Retinal pigment epithelial cell (primary cell): ENCODE results near the gene SMG5.

Experiments used
- DNase-seq: peaks from one replicate; pipeline ENCODE4 v3.0.0-alpha.2; 2010; ENCODE audit warnings: low read depth
- H3K4me3 ChIP-seq: 2 replicates; pipeline ENCODE4 v1.5.1; 2011; ENCODE audit warnings: mild to moderate bottlenecking, low read length, control low read depth, moderate library complexity
- TF ChIP-seq, protein P1 (sequence below): conservative IDR thresholded peaks from 2 replicates; pipeline ENCODE4 v1.5.1; 2011; ENCODE audit warnings: low read depth, low read length, control low read depth, inconsistent platforms

The SMG5 gene

DNA sequence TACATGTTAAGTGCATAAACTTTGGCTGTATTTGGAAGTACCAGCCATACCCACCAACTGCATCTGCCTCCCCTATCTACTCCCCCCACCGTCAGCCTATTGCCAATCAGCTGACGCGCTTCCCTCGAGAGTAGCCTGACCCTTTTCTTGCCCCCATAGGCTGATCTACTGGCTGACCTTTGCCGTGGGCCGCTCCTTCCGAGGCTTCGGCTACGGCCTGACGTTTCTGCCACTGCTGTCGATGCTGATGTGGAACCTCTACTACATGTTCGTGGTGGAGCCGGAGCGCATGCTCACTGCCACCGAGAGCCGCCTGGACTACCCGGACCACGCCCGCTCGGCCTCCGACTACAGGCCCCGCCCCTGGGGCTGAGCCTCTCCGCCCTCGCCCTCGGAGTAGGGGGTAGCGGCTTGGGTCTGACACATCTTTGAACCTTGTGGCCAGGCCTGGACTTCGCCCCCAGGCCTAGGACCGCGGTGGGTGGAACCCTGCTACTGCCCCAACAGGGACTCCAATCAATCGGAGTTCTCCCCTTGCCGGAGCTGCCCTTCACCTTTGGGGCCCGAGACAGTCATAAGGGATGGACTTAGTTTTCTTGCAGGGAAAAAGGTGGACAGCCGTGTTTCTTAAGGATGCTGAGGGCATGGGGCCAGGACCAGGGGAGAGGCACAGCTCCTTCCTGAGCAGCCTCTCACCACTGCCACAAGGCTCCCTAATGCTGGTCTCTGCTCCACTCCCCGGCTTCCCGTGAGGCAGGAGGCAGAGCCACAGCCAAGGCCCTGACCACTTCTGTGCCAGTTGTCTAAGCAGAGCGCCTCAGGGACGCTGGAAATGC, 8.8 kb upstream of the SMG5 start:
- peak overlapping the region; percentile 61 for H3K4me3 ChIP-seq
- TF ChIP-seq, protein P1, sequence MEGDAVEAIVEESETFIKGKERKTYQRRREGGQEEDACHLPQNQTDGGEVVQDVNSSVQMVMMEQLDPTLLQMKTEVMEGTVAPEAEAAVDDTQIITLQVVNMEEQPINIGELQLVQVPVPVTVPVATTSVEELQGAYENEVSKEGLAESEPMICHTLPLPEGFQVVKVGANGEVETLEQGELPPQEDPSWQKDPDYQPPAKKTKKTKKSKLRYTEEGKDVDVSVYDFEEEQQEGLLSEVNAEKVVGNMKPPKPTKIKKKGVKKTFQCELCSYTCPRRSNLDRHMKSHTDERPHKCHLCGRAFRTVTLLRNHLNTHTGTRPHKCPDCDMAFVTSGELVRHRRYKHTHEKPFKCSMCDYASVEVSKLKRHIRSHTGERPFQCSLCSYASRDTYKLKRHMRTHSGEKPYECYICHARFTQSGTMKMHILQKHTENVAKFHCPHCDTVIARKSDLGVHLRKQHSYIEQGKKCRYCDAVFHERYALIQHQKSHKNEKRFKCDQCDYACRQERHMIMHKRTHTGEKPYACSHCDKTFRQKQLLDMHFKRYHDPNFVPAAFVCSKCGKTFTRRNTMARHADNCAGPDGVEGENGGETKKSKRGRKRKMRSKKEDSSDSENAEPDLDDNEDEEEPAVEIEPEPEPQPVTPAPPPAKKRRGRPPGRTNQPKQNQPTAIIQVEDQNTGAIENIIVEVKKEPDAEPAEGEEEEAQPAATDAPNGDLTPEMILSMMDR, result no peak
- peak; percentile 42 for DNase-seq

DNA sequence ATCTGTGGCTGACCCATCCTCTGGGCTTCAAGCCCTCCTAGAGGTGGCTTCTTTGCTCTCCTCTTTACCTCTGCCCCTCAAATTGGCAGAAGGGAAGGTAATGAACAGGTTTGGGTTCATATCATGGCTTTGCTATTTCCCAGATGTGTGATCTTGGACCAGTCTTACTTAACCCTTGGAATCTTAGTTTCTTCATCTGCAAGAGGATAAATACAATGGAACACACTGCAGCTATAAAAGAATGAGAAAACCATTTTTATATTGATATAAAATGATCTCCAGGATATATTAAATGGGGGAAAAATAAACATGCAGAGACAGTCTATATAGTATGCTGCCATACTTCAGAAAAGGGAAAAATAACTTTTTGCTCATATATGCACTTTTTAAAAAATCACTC, 7.2 kb upstream of the SMG5 start:
- TF ChIP-seq, protein P1, result no peak
- no peak overlapping the region for H3K4me3 ChIP-seq
- DNase-seq, result no peak

DNA sequence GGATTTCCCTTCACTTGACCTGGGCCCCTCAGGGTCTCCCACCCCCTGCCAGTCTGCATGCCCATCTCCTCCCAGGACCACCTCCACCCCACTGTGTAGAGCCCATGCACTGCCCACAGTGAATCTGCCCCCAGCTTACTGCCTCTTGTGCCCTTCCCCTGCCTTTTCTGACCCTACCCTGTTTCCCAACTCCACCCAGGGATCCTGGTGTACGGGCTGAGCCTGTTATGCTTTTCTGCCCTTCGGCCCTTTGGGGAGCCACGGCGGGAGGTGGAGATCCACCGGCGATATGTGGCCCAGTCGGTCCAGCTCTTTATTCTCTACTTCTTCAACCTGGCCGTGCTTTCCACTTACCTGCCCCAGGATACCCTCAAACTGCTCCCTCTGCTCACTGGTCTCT, 3.4 kb upstream of the SMG5 start:
- TF ChIP-seq, protein P1, result no peak
- no peak overlapping the region for H3K4me3 ChIP-seq
- DNase-seq, result no peak

DNA sequence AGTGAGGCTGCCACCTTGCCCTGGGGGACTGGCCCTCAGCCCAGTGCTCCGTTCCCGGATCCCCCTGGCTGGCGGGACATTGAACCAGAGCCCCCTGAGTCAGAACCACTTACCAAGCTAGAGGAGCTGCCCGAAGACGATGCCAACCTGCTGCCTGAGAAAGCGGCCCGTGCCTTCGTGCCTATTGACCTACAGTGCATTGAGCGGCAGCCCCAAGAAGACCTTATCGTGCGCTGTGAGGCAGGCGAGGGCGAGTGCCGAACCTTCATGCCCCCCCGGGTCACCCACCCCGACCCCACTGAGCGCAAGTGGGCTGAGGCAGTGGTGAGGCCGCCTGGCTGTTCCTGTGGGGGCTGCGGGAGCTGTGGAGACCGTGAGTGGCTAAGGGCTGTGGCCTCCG, 2.8 kb upstream of the SMG5 start:
- no peak overlapping the region for H3K4me3 ChIP-seq
- TF ChIP-seq, protein P1, result no peak
- DNase-seq, result no peak

DNA sequence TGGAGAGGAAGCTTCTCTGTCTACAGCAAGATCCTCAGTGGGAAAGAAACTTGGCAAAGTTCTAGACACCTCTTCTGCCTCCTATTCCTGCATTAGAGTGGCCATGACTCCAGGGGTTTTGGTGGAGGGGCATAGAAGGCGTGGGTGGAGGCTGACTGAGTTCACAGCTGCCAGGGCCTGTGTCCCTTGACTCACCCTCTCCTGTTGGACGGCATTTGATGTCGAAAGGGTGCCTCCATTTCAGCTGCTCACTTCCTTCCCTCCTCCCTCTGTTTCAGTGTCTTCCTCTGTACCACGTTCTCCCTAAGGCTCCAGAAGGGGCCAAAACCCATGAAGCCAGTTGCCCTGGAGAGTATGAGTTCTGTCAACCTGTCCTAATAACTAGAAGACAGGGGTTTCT, 2.1 kb upstream of the SMG5 start:
- DNase-seq, result no peak
- no peak overlapping the region for H3K4me3 ChIP-seq
- TF ChIP-seq, protein P1, result no peak

DNA sequence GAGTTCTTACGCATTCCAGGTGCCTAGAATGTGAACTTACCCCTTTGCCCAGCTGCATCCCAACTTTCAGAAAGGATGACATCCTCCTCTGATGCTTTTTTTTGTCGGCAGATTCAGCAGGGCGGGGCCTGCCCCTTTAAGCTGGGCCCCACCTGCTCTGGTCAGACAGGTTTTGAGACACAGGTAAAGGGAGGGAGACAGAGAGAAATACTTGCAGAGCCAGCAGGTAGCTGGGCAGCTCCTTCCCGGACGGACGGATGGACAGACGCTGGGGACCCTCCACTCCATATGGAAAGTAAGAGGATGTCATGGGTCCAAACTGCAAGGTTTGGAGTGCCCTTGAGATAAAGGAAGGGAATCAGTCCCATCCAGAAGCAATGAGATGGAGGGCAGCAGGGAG, 1.5 kb upstream of the SMG5 start, which contains the start of gene TMEM79:
Gene TMEM79, plus strand, starts transcription at position 214 of the 400 bp plus-strand sequence. CDS start 902 bp downstream, outside the sequence.
- TF ChIP-seq, protein P1, result no peak
- peak within 1 kb of the TSS; percentile 81 for H3K4me3 ChIP-seq
- DNase-seq, result no peak

DNA sequence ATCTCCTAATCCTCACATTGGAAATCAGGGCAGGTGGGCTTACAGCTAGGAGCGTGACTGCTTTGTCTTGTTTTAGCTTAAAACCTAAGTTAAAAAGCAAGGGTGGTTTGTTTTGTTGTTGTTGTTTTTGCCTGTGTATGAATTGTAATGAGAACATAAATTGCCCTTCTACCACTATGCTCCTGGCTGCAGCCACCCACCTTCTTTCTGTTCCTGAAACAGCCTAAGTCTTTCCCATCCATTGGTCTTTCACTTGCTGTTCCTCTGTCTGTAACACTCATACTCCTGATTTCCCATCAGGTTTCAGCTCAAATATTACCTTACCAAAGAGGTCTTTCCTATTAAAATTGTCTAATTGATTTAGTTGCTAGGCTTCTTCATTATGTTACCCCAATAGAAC, 896 bp upstream of the SMG5 start:
- TF ChIP-seq, protein P1, result no peak
- H3K4me3 ChIP-seq, result peak overlapping the region; percentile 81
- no peak for DNase-seq
